Measurements from ENCODE around the gene PPM1G.

Gene PPM1G

GRCh38 chr2:27377618-27378095, 31.7 kb downstream of the PPM1G start:
- H3K27ac Mint-ChIP-seq (ENCODE audit: low read depth), result no peak overlapping the region
- ATAC-seq (replicated peaks; ENCODE audit: extremely low read depth, poor library complexity, severe bottlenecking), result no peak
- peaks cover 51% of the 10 kb centered on the region for H3K36me3 Mint-ChIP-seq (ENCODE audit: insufficient read depth)
- no peaks in the 10 kb centered on the region for H3K9me3 Mint-ChIP-seq
- peaks cover 42% of the 10 kb centered on the region for H3K4me1 Mint-ChIP-seq
- H3K27me3 Mint-ChIP-seq, result no peaks in the 10 kb centered on the region
- H3K4me3 Mint-ChIP-seq, result no peak overlapping the region
- DNase-seq (ENCODE audit: low spot score in 2 of 2), result no peak

- Mint-ChIP-seq H3K9me3 (no peaks in the 10 kb centered on the region), H3K4me3 (no peak overlapping the region), H3K27ac (ENCODE audit: low read depth) (no peak overlapping the region), H3K27me3 (no peaks in the 10 kb centered on the region), H3K36me3 (ENCODE audit: insufficient read depth) (peaks cover 54% of the 10 kb centered on the region), H3K4me1 (peaks cover 48% of the 10 kb centered on the region)
- ATAC-seq (replicated peaks; ENCODE audit: extremely low read depth, poor library complexity, severe bottlenecking) (no peak), DNase-seq (ENCODE audit: low spot score in 2 of 2) (no peak)
These were observed 32.3 kb downstream of the PPM1G start for GRCh38 chr2:27376866-27377617.

GRCh38 chr2:27376151-27376865, 33.1 kb downstream of the PPM1G start:
- Mint-ChIP-seq H3K9me3 (no peaks in the 10 kb centered on the region), H3K36me3 (ENCODE audit: insufficient read depth) (peaks cover 55% of the 10 kb centered on the region), H3K27me3 (no peaks in the 10 kb centered on the region), H3K4me3 (no peak overlapping the region), H3K4me1 (peaks cover 53% of the 10 kb centered on the region), H3K27ac (ENCODE audit: low read depth) (no peak overlapping the region)
- no peak for ATAC-seq (replicated peaks; ENCODE audit: extremely low read depth, poor library complexity, severe bottlenecking)
- DNase-seq (ENCODE audit: low spot score in 2 of 2), result no peak

GRCh38 chr2:27375513-27376099, 33.8 kb downstream of the PPM1G start:
- Mint-ChIP-seq H3K4me1 (peaks cover 51% of the 10 kb centered on the region), H3K27me3 (no peaks in the 10 kb centered on the region), H3K9me3 (no peaks in the 10 kb centered on the region), H3K27ac (ENCODE audit: low read depth) (no peak overlapping the region), H3K36me3 (ENCODE audit: insufficient read depth) (peaks cover 51% of the 10 kb centered on the region), H3K4me3 (no peak overlapping the region)
- no peak for ATAC-seq (replicated peaks; ENCODE audit: extremely low read depth, poor library complexity, severe bottlenecking)
- DNase-seq (ENCODE audit: low spot score in 2 of 2), result no peak

GRCh38 chr2:27373567-27373966, 35.8 kb downstream of the PPM1G start:
- Mint-ChIP-seq H3K4me1 (peaks cover 49% of the 10 kb centered on the region), H3K27me3 (no peaks in the 10 kb centered on the region), H3K36me3 (ENCODE audit: insufficient read depth) (peaks cover 48% of the 10 kb centered on the region), H3K27ac (ENCODE audit: low read depth) (no peak overlapping the region), H3K9me3 (no peaks in the 10 kb centered on the region), H3K4me3 (no peak overlapping the region)
- no peak for ATAC-seq (replicated peaks; ENCODE audit: extremely low read depth, poor library complexity, severe bottlenecking)
- DNase-seq (ENCODE audit: low spot score in 2 of 2), result no peak

GRCh38 chr2:27372937-27373336, 36.5 kb downstream of the PPM1G start:
- Mint-ChIP-seq H3K4me3 (no peak overlapping the region), H3K9me3 (no peaks in the 10 kb centered on the region), H3K27me3 (no peaks in the 10 kb centered on the region), H3K36me3 (ENCODE audit: insufficient read depth) (peaks cover 47% of the 10 kb centered on the region), H3K27ac (ENCODE audit: low read depth) (peak overlapping the region; percentile 91), H3K4me1 (peaks cover 53% of the 10 kb centered on the region)
- no peak for DNase-seq (ENCODE audit: low spot score in 2 of 2)
- no peak for ATAC-seq (replicated peaks; ENCODE audit: extremely low read depth, poor library complexity, severe bottlenecking)

GRCh38 chr2:27370816-27371620, 38.4 kb downstream of the PPM1G start:
- no peaks in the 10 kb centered on the region for H3K9me3 Mint-ChIP-seq
- ATAC-seq (replicated peaks; ENCODE audit: extremely low read depth, poor library complexity, severe bottlenecking) (peak; percentile 2), DNase-seq (ENCODE audit: low spot score in 2 of 2) (no peak)
- peak overlapping the region; percentile 91 for H3K27ac Mint-ChIP-seq (ENCODE audit: low read depth)
- H3K4me3 Mint-ChIP-seq, result peak overlapping the region; percentile 86
- H3K36me3 Mint-ChIP-seq (ENCODE audit: insufficient read depth), result peaks cover 36% of the 10 kb centered on the region
- H3K4me1 Mint-ChIP-seq, result peaks cover 48% of the 10 kb centered on the region
- H3K27me3 Mint-ChIP-seq, result no peaks in the 10 kb centered on the region

GRCh38 chr2:27370026-27370815, 39.2 kb downstream of the PPM1G start, which contains the start of the genes EIF2B4 and SNX17:
Gene EIF2B4, minus strand, starts transcription at chr2:27370338. Its CDS starts 24 bp downstream, at chr2:27370314.
Gene SNX17, plus strand, starts transcription at chr2:27370616. Its CDS starts 128 bp downstream, at chr2:27370744.
- peak within 1 kb of the TSS; percentile 91 for H3K27ac Mint-ChIP-seq (ENCODE audit: low read depth)
- peaks cover 48% of the 10 kb centered on the region for H3K4me1 Mint-ChIP-seq
- H3K9me3 Mint-ChIP-seq, result no peaks in the 10 kb centered on the region
- peaks cover 33% of the 10 kb centered on the region for H3K36me3 Mint-ChIP-seq (ENCODE audit: insufficient read depth)
- ATAC-seq (replicated peaks; ENCODE audit: extremely low read depth, poor library complexity, severe bottlenecking) (peak; percentile 90), DNase-seq (ENCODE audit: low spot score in 2 of 2) (peak; percentile 98 to 99)
- H3K4me3 Mint-ChIP-seq, result peak within 1 kb of the TSS; percentile 86
- H3K27me3 Mint-ChIP-seq, result no peaks in the 10 kb centered on the region

- H3K4me1 Mint-ChIP-seq, result peaks cover 45% of the 10 kb centered on the region
- DNase-seq (ENCODE audit: low spot score in 2 of 2) (no peak), ATAC-seq (replicated peaks; ENCODE audit: extremely low read depth, poor library complexity, severe bottlenecking) (no peak)
- no peaks in the 10 kb centered on the region for H3K27me3 Mint-ChIP-seq
- H3K27ac Mint-ChIP-seq (ENCODE audit: low read depth), result peak overlapping the region; percentile 91
- H3K9me3 Mint-ChIP-seq, result no peaks in the 10 kb centered on the region
- peaks cover 27% of the 10 kb centered on the region for H3K36me3 Mint-ChIP-seq (ENCODE audit: insufficient read depth)
- H3K4me3 Mint-ChIP-seq, result peak overlapping the region; percentile 86
These were observed 39.8 kb downstream of the PPM1G start for GRCh38 chr2:27369471-27370025.

- H3K4me3 Mint-ChIP-seq, result no peak overlapping the region
- no peak overlapping the region for H3K27ac Mint-ChIP-seq (ENCODE audit: low read depth)
- ATAC-seq (replicated peaks; ENCODE audit: extremely low read depth, poor library complexity, severe bottlenecking), result no peak
- peaks cover 11% of the 10 kb centered on the region for H3K36me3 Mint-ChIP-seq (ENCODE audit: insufficient read depth)
- no peaks in the 10 kb centered on the region for H3K9me3 Mint-ChIP-seq
- no peak for DNase-seq (ENCODE audit: low spot score in 2 of 2)
- no peaks in the 10 kb centered on the region for H3K27me3 Mint-ChIP-seq
- peaks cover 7% of the 10 kb centered on the region for H3K4me1 Mint-ChIP-seq
These were observed 45.5 kb downstream of the PPM1G start for GRCh38 chr2:27363933-27364332.

- DNase-seq (ENCODE audit: low spot score in 2 of 2) (no peak), ATAC-seq (replicated peaks; ENCODE audit: extremely low read depth, poor library complexity, severe bottlenecking) (no peak)
- Mint-ChIP-seq H3K4me3 (no peak overlapping the region), H3K36me3 (ENCODE audit: insufficient read depth) (peaks cover 11% of the 10 kb centered on the region), H3K4me1 (peaks cover 10% of the 10 kb centered on the region), H3K27me3 (no peaks in the 10 kb centered on the region), H3K27ac (ENCODE audit: low read depth) (no peak overlapping the region), H3K9me3 (no peaks in the 10 kb centered on the region)
These were observed 46.5 kb downstream of the PPM1G start for GRCh38 chr2:27362678-27363420.

All from central memory CD8-positive, alpha-beta T cell (primary cell).